Activated CD8-positive, alpha-beta T cell treated with anti-CD3 and anti-CD28 coated beads for 36 hours (primary cell): Measurements from ENCODE around the gene DMRTC2. TPM values are rescaled to one million over a fixed set of nuclear protein-coding genes. Genes with fewer than 3 reads are reported as not detected.

Source experiments
- ATAC-seq: fragments of 200-7000 bp; cut with Tn5 transposase; one replicate; pipeline ENCODE4 v1.10.0; 2021; ENCODE audit warnings: mild to moderate bottlenecking, moderate library complexity
- CTCF ChIA-PET: fragments of 350-600 bp; sonication (Branson Sonifier 250); formaldehyde crosslinking; loops from one replicate; lab custom pipeline; 2021; ENCODE audit warnings: antibody characterized with exemption; lab: Charles Lee
- POLR2A ChIA-PET: fragments of 350-600 bp; sonication (Branson Sonifier 250); formaldehyde crosslinking; loops from one replicate; lab custom pipeline; 2021; ENCODE audit warnings: antibody characterized with exemption; lab: Charles Lee
- DNase-seq: peaks from one replicate; pipeline ENCODE4 v3.0.0-alpha.2; 2020
- H3K27ac Mint-ChIP-seq: one replicate; pipeline ENCODE4 v1.8.0; 2021; ENCODE audit warnings: mild to moderate bottlenecking, mixed read lengths
- H3K27me3 Mint-ChIP-seq: one replicate; pipeline ENCODE4 v1.8.0; 2021; ENCODE audit warnings: mixed read lengths
- H3K36me3 Mint-ChIP-seq: one replicate; pipeline ENCODE4 v1.8.0; 2021; ENCODE audit warnings: low read depth, mixed read lengths
- H3K4me1 Mint-ChIP-seq: one replicate; pipeline ENCODE4 v1.8.0; 2021; ENCODE audit warnings: low read depth, mixed read lengths
- H3K4me3 Mint-ChIP-seq: one replicate; pipeline ENCODE4 v1.8.0; 2021; ENCODE audit warnings: mild to moderate bottlenecking, moderate library complexity, mixed read lengths
- H3K9me3 Mint-ChIP-seq: one replicate; pipeline ENCODE4 v1.8.0; 2021; ENCODE audit warnings: mixed read lengths
- CTCF ChIP-seq: fragments of 200-600 bp; IDR thresholded peaks from one replicate; pipeline ENCODE4 v1.8.0; 2022; ENCODE audit warnings: antibody characterized with exemption, mild to moderate bottlenecking
- intact Hi-C: fragments of 100-400 bp; cut with micrococcal nuclease; formaldehyde crosslinking; loops from one replicate; pipeline ENCODE4 v1.10.0; 2022
- total RNA-seq, 2 experiments: library from RNA; stranded (reverse); gene quantifications; one replicate each; pipeline ENCODE4 v1.2.3, GENCODE V29; 2021

DMRTC2 gene
- total RNA-seq, 2 experiments from 2014 or later, result not detected

GRCh38 chr19:41837981-41838708, 6.7 kb upstream of the DMRTC2 start:
- Mint-ChIP-seq H3K27ac (no peak overlapping the region), H3K4me1 (no peaks in the 10 kb centered on the region), H3K36me3 (no peaks in the 10 kb centered on the region), H3K9me3 (no peaks in the 10 kb centered on the region), H3K27me3 (peaks cover 20% of the 10 kb centered on the region), H3K4me3 (no peak overlapping the region)
- POLR2A ChIA-PET, result interaction anchor here (1.2 kb wide), 1 partner anchor 121 kb away, joined by 3 read pairs; the partner anchor contains the start of gene RABAC1
- intact Hi-C loops, result no loop called here
- ATAC-seq (no peak), DNase-seq (no peak)
- TF ChIP-seq CTCF, result no peak
- CTCF ChIA-PET, result interaction anchor here (0.7 to 10.8 kb wide), 3 partner anchors 45 to 1060 kb away, joined by 3 to 97 read pairs (median 9); partner anchors contain the start of genes CEACAM3 and RAB4B

GRCh38 chr19:41839211-41839610, 5.6 kb upstream of the DMRTC2 start:
- DNase-seq (no peak), ATAC-seq (no peak)
- no peaks in the 10 kb centered on the region for H3K9me3 Mint-ChIP-seq
- no peaks in the 10 kb centered on the region for H3K36me3 Mint-ChIP-seq
- no peaks in the 10 kb centered on the region for H3K4me1 Mint-ChIP-seq
- intact Hi-C loops, result no loop called here
- TF ChIP-seq CTCF, result no peak
- no peak overlapping the region for H3K27ac Mint-ChIP-seq
- peaks cover 20% of the 10 kb centered on the region for H3K27me3 Mint-ChIP-seq
- H3K4me3 Mint-ChIP-seq, result no peak overlapping the region
- ChIA-PET POLR2A (interaction anchor here (1.2 kb wide), 1 partner anchor 120 kb away, joined by 3 read pairs; the partner anchor contains the start of gene RABAC1), CTCF (interaction anchor here (0.8 to 10.8 kb wide), 3 partner anchors 13 to 85 kb away, joined by 3 to 97 read pairs (median 9); partner anchors contain the start of gene CEACAM3)

- CTCF ChIA-PET, result interaction anchor here (0.8 to 1.1 kb wide), 2 partner anchors 50 to 90 kb away, joined by 3 to 5 read pairs; no protein-coding TSS in a partner anchor
- TF ChIP-seq CTCF, result no peak
- POLR2A ChIA-PET, result interaction anchor here (0.5 to 1.1 kb wide), 3 partner anchors 17 to 27 kb away, joined by 3 to 6 read pairs (median 3); partner anchors contain the start of gene RPS19
- no peak for ATAC-seq
- Mint-ChIP-seq H3K4me3 (no peak overlapping the region), H3K27ac (no peak overlapping the region), H3K36me3 (no peaks in the 10 kb centered on the region), H3K9me3 (no peaks in the 10 kb centered on the region), H3K4me1 (no peaks in the 10 kb centered on the region), H3K27me3 (peaks cover 6% of the 10 kb centered on the region)
- intact Hi-C loops, result no loop called here
- DNase-seq, result no peak
Observed at GRCh38 chr19:41843371-41843770, 1.5 kb upstream of the DMRTC2 start.

GRCh38 chr19:41844601-41845000, 241 bp upstream of the DMRTC2 start, which contains the start of gene LYPD4:
Gene LYPD4 (minus strand): TSS chr19:41844683. CDS start chr19:41839285, 5,398 bp downstream.
- intact Hi-C loops, result no loop called here
- ATAC-seq (no peak), DNase-seq (peak; percentile 12)
- H3K4me3 Mint-ChIP-seq, result no peak within 1 kb of the TSS
- H3K4me1 Mint-ChIP-seq, result no peaks in the 10 kb centered on the region
- no peak within 1 kb of the TSS for H3K27ac Mint-ChIP-seq
- TF ChIP-seq CTCF, result no peak
- ChIA-PET POLR2A (no interaction called here), CTCF (no interaction called here)
- no peaks in the 10 kb centered on the region for H3K27me3 Mint-ChIP-seq
- H3K36me3 Mint-ChIP-seq, result no peaks in the 10 kb centered on the region
- H3K9me3 Mint-ChIP-seq, result no peaks in the 10 kb centered on the region

- Mint-ChIP-seq H3K4me3 (no peak overlapping the region), H3K4me1 (no peaks in the 10 kb centered on the region), H3K27ac (no peak overlapping the region), H3K27me3 (no peaks in the 10 kb centered on the region), H3K36me3 (no peaks in the 10 kb centered on the region), H3K9me3 (no peaks in the 10 kb centered on the region)
- no peak for TF ChIP-seq CTCF
- no peak for DNase-seq
- POLR2A ChIA-PET, result no interaction called here
- CTCF ChIA-PET, result no interaction called here
- intact Hi-C loops, result no loop called here
- ATAC-seq, result no peak
Observed at GRCh38 chr19:41845051-41845590, 279 bp downstream of the DMRTC2 start.
